Activated CD4-positive, CD25-positive, alpha-beta regulatory T cell (primary cell): ENCODE measurements around the gene TMCO6.
A peak's percentile ranks its signal among the peaks of the same experiment; 100 is the strongest.

Source experiments
- DNase-seq, 4 experiments: peaks; one replicate each; lab custom pipeline; 2025; lab: John Stamatoyannopoulos, UW

The TMCO6 gene

DNA sequence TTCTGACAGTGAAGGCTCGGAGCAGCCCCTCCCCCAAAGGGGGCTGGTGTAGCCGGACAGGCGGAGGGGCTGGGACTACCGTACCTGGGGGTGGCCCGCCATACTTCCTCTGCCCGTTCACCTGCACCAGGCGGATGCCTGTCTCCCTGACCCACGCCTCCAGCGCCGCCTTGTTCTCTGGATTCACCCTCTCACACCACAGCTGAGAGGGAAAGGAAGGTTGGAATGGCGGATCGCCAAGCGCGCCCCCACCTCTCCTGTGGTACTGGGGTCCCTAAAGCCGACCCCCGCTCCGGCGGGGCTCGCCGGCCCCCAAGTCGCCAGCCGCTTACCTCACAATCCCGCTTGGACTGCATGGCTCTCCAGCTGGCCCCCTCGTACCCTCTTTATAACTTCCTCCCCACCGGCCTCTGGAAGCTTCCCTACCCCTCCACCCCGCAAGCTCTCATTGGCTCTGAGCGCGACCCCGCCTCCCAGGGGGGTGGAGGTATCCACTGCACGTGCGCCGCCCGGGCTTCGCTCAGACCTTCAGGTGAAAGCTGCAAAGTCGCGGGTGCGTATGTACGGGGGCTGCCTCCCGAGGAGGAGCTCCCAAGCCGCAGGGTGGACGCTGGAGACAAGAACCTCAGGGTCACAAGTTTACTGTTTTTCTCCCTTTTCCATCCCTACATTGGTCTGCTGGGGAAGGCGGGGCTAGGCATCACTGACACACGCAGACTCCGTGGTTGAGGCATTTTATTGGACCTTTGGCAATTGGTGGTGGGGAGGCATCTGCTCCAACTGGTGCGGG, 34.1 kb downstream of the TMCO6 start, which contains the start of gene DND1:
Gene DND1, minus strand, starts transcription at position 390 of the 790 bp plus-strand sequence. Its CDS starts 34 bp downstream, at position 356.
- no peak for DNase-seq

DNA sequence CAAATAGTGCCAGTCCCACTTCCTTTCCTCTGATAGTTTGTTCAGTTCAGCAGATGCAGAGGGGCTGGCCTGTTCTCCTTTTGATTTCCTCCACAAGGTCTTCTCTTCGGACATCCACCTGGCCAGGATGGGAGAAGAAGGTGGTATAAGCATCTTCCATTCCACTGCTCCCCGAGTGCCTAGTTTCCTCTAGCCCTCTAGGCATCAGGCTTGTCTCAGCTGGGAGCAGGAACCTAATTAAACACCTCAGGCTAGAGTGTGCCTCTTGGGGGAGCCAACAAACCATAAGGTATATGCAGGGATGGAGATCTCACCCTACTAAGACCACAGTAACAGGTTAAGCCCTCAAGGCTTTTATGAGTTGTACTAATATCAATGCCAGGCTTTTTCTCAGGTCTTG, 35.0 kb downstream of the TMCO6 start:
- no peak for DNase-seq

GRCh38 chr5:140674629-140675028, 35.4 kb downstream of the TMCO6 start:
- DNase-seq: no peak

DNA sequence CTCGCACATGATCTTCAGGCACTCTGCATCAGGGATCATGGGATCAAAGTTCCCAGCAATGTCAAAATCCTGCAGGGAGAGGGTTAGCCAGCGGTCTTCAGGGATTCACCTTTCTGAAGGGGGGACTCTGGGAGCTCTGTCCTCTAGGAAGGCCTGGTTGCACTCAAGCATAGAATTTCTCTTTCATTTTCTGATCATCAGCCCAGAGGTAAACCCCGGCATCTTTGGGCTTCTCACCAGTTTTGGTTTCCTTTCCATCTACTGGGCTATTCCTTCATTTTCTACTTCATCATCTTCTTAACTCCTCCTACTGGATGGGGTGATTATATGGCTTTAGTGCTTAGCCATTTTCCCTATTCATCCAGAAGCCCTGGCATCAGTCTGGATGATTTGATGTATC, 38.7 kb downstream of the TMCO6 start:
- DNase-seq: no peak

DNA sequence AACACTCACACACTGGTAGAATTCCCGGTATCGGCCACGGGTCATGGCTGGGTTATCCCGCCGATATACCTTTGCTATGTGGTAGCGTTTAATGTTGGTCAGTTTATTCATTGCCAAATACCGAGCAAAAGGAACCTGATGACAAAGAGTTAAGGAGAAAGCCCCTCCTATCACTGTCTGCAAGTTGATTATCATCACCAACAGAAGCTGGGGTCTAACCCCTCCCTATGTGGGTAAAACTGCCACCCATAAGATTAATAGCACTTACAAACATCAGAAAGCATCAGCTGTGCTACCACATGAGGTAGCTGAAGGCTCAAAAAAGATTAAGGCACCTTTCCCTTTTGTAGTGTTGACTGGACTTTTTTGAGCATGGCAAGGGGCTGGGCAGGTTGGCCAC, 39.7 kb downstream of the TMCO6 start:
- DNase-seq: no peak

GRCh38 chr5:140690376-140690932, 51.2 kb downstream of the TMCO6 start:
- DNase-seq: no peak

GRCh38 chr5:140690941-140691924, 52.0 kb downstream of the TMCO6 start, which contains the start of the genes HARS1 and HARS2:
Gene HARS1, minus strand, starts transcription at chr5:140691370. Its CDS starts 66 bp downstream, at chr5:140691304.
Gene HARS2, plus strand, starts transcription at chr5:140691455. Its CDS starts 194 bp downstream, at chr5:140691649.
- DNase-seq: peak; percentile 56 to 66 (median 65)

DNA sequence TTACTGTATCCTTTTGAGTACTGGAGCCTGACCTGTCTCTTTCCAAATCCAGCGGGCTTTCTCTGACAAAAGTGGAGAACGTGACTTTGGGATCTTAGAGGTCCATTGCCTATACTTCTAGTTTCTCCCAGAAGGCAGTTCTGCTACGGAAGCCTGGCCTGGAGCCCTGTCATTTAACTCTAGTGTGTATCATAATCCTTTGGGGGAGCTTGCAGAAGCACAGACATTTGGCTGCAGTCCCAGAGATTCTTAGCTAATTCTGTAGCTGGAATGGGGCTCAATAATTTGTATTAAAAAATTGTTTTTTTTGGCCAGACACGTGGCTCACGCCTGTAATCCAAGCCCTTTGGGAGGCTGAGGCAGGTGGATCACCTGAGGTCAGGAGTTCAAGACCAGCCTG, 55.0 kb downstream of the TMCO6 start:
- DNase-seq: no peak
